HepG2 (cell line): ENCODE measurements around the gene SMIM21. TPM values are rescaled to one million over a fixed set of nuclear protein-coding genes. Genes with fewer than 3 reads are reported as not detected.

ENCODE experiments used
- ATAC-seq: fragments of 200-7000 bp; cut with Tn5 transposase; 3 replicates; pipeline ENCODE4 v1.9.1; 2020; ENCODE audit warnings: mild to moderate bottlenecking, moderate library complexity
- BruUV-seq: library from RNA; stranded (reverse); fragments of 400-500 nt; replicated peaks from 2 replicates; lab custom pipeline; 2021; lab: Mats Ljungman, UMichigan
- CTCF ChIA-PET: fragments of 300-600 bp; formaldehyde crosslinking; extraction: SDS; loops from one replicate; lab custom pipeline; 2021; ENCODE audit warnings: low total read pairs, inconsistent platforms, low intra/inter-chr PET ratio; lab: Yijun Ruan, JAX
- POLR2A ChIA-PET: fragments of 350-600 bp; sonication (Branson Sonifier 250); formaldehyde crosslinking; loops from one replicate; lab custom pipeline; 2020; ENCODE audit warnings: antibody characterized with exemption, inconsistent platforms; lab: Yijun Ruan, JAX
- DNase-seq: peaks from one replicate; pipeline ENCODE4 v3.0.0-alpha.2; 2015; ENCODE audit warnings: low spot score
- FAIRE-seq: peaks from 3 replicates; lab custom pipeline; 2011; peaks lifted over from hg19 to GRCh38; lab: Jason Lieb, UNC
- H2AFZ ChIP-seq: one replicate; pipeline ENCODE4 v1.6.1; 2011; ENCODE audit warnings: low read length, inconsistent platforms
- H3K27ac ChIP-seq: fragments of 300-600 bp; 3 replicates; pipeline ENCODE4 v1.8.0; 2011; ENCODE audit warnings: mixed run types, mild to moderate bottlenecking, mixed read lengths, low read length, inconsistent platforms; ENCODE audit not compliant: insufficient read depth; ENCODE audit errors: extremely low read length
- H3K27me3 ChIP-seq, 2 experiments: fragments of 200-600 bp in 1 of 2; 2 replicates in 1 of 2; 3 replicates in 1 of 2; pipeline versions ENCODE4 v1.6.0 to v1.8.0; 2011; ENCODE audit warnings: low read length in 2 of 2, mild to moderate bottlenecking in 2 of 2, moderate library complexity in 2 of 2, inconsistent platforms in 1 of 2; ENCODE audit not compliant: insufficient read depth in 2 of 2, control insufficient read depth in 1 of 2
- H3K36me3 ChIP-seq, 2 experiments: fragments of 200-600 bp in 1 of 2; replicated peaks in 1 of 2; 2 replicates in 1 of 2; 3 replicates in 1 of 2; pipeline versions ENCODE4 v1.5.1 to v1.8.0; 2011; ENCODE audit warnings: low read length in 2 of 2, inconsistent platforms in 1 of 2; ENCODE audit not compliant: insufficient read depth in 2 of 2, control insufficient read depth in 1 of 2
- H3K4me1 ChIP-seq: 2 replicates; pipeline ENCODE4 v1.5.1; 2012; ENCODE audit warnings: low read length, inconsistent platforms; ENCODE audit not compliant: insufficient read depth
- H3K4me2 ChIP-seq: 2 replicates; pipeline ENCODE4 v1.6.0; 2011; ENCODE audit warnings: low read depth, low read length, inconsistent platforms
- H3K4me3 ChIP-seq, 3 experiments: fragments of 200-600 bp in 1 of 3; sonication (generic), shearing (Covaris generic) in 1 of 3; replicated peaks in 1 of 3; 2 replicates each; pipeline ENCODE4 v1.5.1; 2011 to 2016; ENCODE audit warnings: low read length in 3 of 3, inconsistent platforms in 2 of 3, low read depth in 2 of 3, mild to moderate bottlenecking in 2 of 3, control low read depth in 1 of 3, mixed read lengths in 1 of 3; ENCODE audit not compliant: insufficient read depth in 1 of 3
- H3K79me2 ChIP-seq: one replicate; pipeline ENCODE4 v1.6.1; 2011; ENCODE audit warnings: low read length, inconsistent platforms; ENCODE audit not compliant: insufficient read depth
- H3K9ac ChIP-seq: 2 replicates; pipeline ENCODE4 v1.6.0; 2011; ENCODE audit warnings: mild to moderate bottlenecking, low read depth, low read length, inconsistent platforms; ENCODE audit not compliant: insufficient read depth
- H3K9me3 ChIP-seq: 2 replicates; pipeline ENCODE4 v1.5.1; 2012; ENCODE audit warnings: mild to moderate bottlenecking, low read length
- H4K20me1 ChIP-seq: 2 replicates; pipeline ENCODE4 v1.6.0; 2011; ENCODE audit warnings: inconsistent platforms, mild to moderate bottlenecking, low read length, moderate library complexity; ENCODE audit not compliant: insufficient read depth
- CEBPB ChIP-seq: IDR thresholded peaks from 2 replicates; pipeline ENCODE4 v1.6.1; 2011; ENCODE audit warnings: low read depth, low read length, improper control_type of control experiment, borderline replicate concordance
- DMTF1 ChIP-seq: sonication (generic); formaldehyde crosslinking; IDR thresholded peaks from 2 replicates; pipeline ENCODE4 v1.4.0; 2020; ENCODE audit warnings: mild to moderate bottlenecking, missing genetic modification reagents
- KDM5A ChIP-seq: fragments of 200-600 bp; sonication (generic); IDR thresholded peaks from 2 replicates; pipeline ENCODE4 v1.7.0; 2018; ENCODE audit warnings: antibody characterized with exemption, mild to moderate bottlenecking, low read length, borderline replicate concordance
- NAIF1 ChIP-seq: sonication (generic); formaldehyde crosslinking; IDR thresholded peaks from 2 replicates; pipeline ENCODE4 v1.5.0; 2020; ENCODE audit warnings: mild to moderate bottlenecking, missing genetic modification reagents, borderline replicate concordance
- PRPF4 ChIP-seq: fragments of 200-400 bp; formaldehyde crosslinking; IDR thresholded peaks from 2 replicates; pipeline ENCODE4 v1.6.1; 2016; ENCODE audit warnings: low read length, low read depth; ENCODE audit not compliant: poor library complexity, severe bottlenecking
- SCMH1 ChIP-seq: sonication (generic); formaldehyde crosslinking; IDR thresholded peaks from 2 replicates; pipeline ENCODE4 v1.9.0; 2021; ENCODE audit warnings: missing genetic modification reagents, mild to moderate bottlenecking, borderline replicate concordance
- ZMYM4 ChIP-seq: sonication (generic); formaldehyde crosslinking; IDR thresholded peaks from 2 replicates; pipeline ENCODE4 v1.8.1; 2023; ENCODE audit warnings: mild to moderate bottlenecking, missing genetic modification reagents
- ZNF441 ChIP-seq: sonication (generic); formaldehyde crosslinking; IDR thresholded peaks from 2 replicates; pipeline ENCODE4 v1.7.0; 2021; ENCODE audit warnings: missing genetic modification reagents, borderline replicate concordance
- ZNF605 ChIP-seq: sonication (generic); formaldehyde crosslinking; IDR thresholded peaks from 2 replicates; pipeline ENCODE4 v1.8.0; 2022; ENCODE audit warnings: mild to moderate bottlenecking, missing genetic modification reagents
- WGBS: methylation state at CpG from one replicate; pipeline ENCODE4 v1.1.6; 2017; ENCODE audit warnings: low lambda C conversion rate; 5-methylcytosine and 5-hydroxymethylcytosine counted together
- in situ Hi-C: cut with HindIII; loops from 2 replicates; pipeline ENCODE4 v1.10.0; 2017; ENCODE audit warnings: low pct_unique_long_range_greater_than_20kb; ENCODE audit not compliant: extremely low pct_ligation_motif_present
- intact Hi-C: fragments of 100-400 bp; cut with micrococcal nuclease; formaldehyde crosslinking; loops from one replicate; pipeline ENCODE4 v1.10.0; 2022; ENCODE audit not compliant: unreplicated experiment
- polyA plus RNA-seq, 8 experiments: library from polyadenylated mRNA; depleted of rRNA in 3 of 8; stranded (reverse) in 7 of 8; unstranded in 1 of 8; fragments of >200 nt; fragmentation: Illumina TruSeq in 4 of 8; extraction: Trizol in 4 of 8; gene quantifications; 2 replicates each; pipeline versions ENCODE4 v1.2.1 to v1.2.3, GENCODE V29; 2011 to 2016; ENCODE audit warnings: low read depth in 4 of 8, missing spikeins in 1 of 8, mixed read lengths in 1 of 8; ENCODE audit not compliant: insufficient read depth in 1 of 8
- total RNA-seq, 5 experiments: library from RNA; depleted of rRNA; stranded (reverse); fragments of >200 nt; fragmentation: Illumina TruSeq; extraction: Trizol; gene quantifications; 2 replicates each; pipeline ENCODE4 v1.2.3, GENCODE V29; 2016; ENCODE audit warnings: low read depth in 1 of 5

SMIM21 gene
- total and polyA plus RNA-seq, 2 of the 13 experiments (the other 11 are each of a cell fraction or from before 2014, with no cell fraction given) = not detected

- H4K20me1 ChIP-seq = no peaks in the 10 kb centered on the region
- ChIA-PET CTCF (no interaction called here), POLR2A (no interaction called here)
- intact Hi-C loops = no loop called here
- no peaks in the 10 kb centered on the region for H3K9me3 ChIP-seq
- no peak for FAIRE-seq
- H3K27ac ChIP-seq = no peak overlapping the region
- no peak overlapping the region for H2AFZ ChIP-seq
- H3K4me1 ChIP-seq = no peaks in the 10 kb centered on the region
- in situ Hi-C loops = no loop called here
- H3K4me3 ChIP-seq = no peak overlapping the region
- no peaks in the 10 kb centered on the region; a peak in 1 of 5 replicates for H3K27me3 ChIP-seq
- H3K9ac ChIP-seq = no peak overlapping the region
- no peak for TF ChIP-seq ZNF605 (CRISPR knock-in tag)
- no peak for TF ChIP-seq ZMYM4 (CRISPR knock-in tag)
- TF ChIP-seq ZNF441 = no peak
- ATAC-seq = no peak
- no peaks in the 10 kb centered on the region for H3K36me3 ChIP-seq
- no TSS peak for BruUV-seq
- no peak for DNase-seq
- no peak overlapping the region for H3K4me2 ChIP-seq
- WGBS = 0% methylated on average over 2 of the region's 2 CpGs
- no peaks in the 10 kb centered on the region for H3K79me2 ChIP-seq
These were observed 46.8 kb upstream of the SMIM21 start for GRCh38 chr18:75474332-75474731.

- DNase-seq = no peak
- BruUV-seq = no TSS peak
- no peaks in the 10 kb centered on the region for H3K36me3 ChIP-seq
- CTCF ChIA-PET = no interaction called here
- no peak overlapping the region for H3K9ac ChIP-seq
- POLR2A ChIA-PET = no interaction called here
- no peak for TF ChIP-seq KDM5A
- TF ChIP-seq SCMH1 = no peak
- no peak for TF ChIP-seq NAIF1 (CRISPR knock-in tag)
- TF ChIP-seq PRPF4 = no peak
- no peak for TF ChIP-seq CEBPB
- no peak for TF ChIP-seq DMTF1 (CRISPR knock-in tag)
- H3K27ac ChIP-seq = no peak overlapping the region
- no peak for FAIRE-seq
- ATAC-seq = no peak
- 72% methylated on average over 4 of the region's 4 CpGs for WGBS
- H3K4me1 ChIP-seq = no peaks in the 10 kb centered on the region
- H3K9me3 ChIP-seq = no peaks in the 10 kb centered on the region
- H4K20me1 ChIP-seq = no peaks in the 10 kb centered on the region
- intact Hi-C loops = no loop called here
- no peaks in the 10 kb centered on the region for H3K79me2 ChIP-seq
- in situ Hi-C loops = no loop called here
- no peak overlapping the region for H2AFZ ChIP-seq
- H3K4me2 ChIP-seq = no peak overlapping the region
- H3K27me3 ChIP-seq = no peaks in the 10 kb centered on the region; a peak in 1 of 5 replicates
- H3K4me3 ChIP-seq = no peak overlapping the region
These were observed 45.8 kb upstream of the SMIM21 start for GRCh38 chr18:75473316-75473715.
